Stimulated activated naive B cell treated with anti-CD40 and anti-IgM and Interleukin-4, amounts not matched to agents 10 μg/mL and 1 μg/mL and 100 μg/mL, for 72 hours (primary cell): ENCODE data around the gene FKBP5.
A peak's percentile ranks its signal among the peaks of the same experiment; 100 is the strongest.
"Not testable (repeated sequence)": the region's sequence is repeated elsewhere in the genome, so short reads cannot be mapped to it uniquely, and the experiment has no call there.

ENCODE experiments used
- ATAC-seq, 2 donors: fragments of 150-1000 bp; cut with Tn5 transposase; replicated peaks; 2 replicates each; pipeline ENCODE4 v1.10.0; 2021; ENCODE audit warnings: moderate library complexity in 1 of 2
- DNase-seq: peaks from one replicate; pipeline ENCODE4 v3.0.0; 2021
- H3K27ac Mint-ChIP-seq: one replicate; pipeline ENCODE4 v1.8.0; 2022; ENCODE audit warnings: mild to moderate bottlenecking, mixed read lengths
- H3K27me3 Mint-ChIP-seq, 2 donors: one replicate each; pipeline ENCODE4 v1.8.0; 2022; ENCODE audit warnings: mixed read lengths in 2 of 2
- H3K36me3 Mint-ChIP-seq, 2 donors: one replicate each; pipeline ENCODE4 v1.8.0; 2022; ENCODE audit warnings: mixed read lengths in 2 of 2, mild to moderate bottlenecking in 1 of 2
- H3K4me1 Mint-ChIP-seq, 2 donors: one replicate each; pipeline ENCODE4 v1.8.0; 2022; ENCODE audit warnings: mixed read lengths in 2 of 2, mild to moderate bottlenecking in 1 of 2
- H3K4me3 Mint-ChIP-seq, 2 donors: one replicate each; pipeline ENCODE4 v1.8.0; 2022; ENCODE audit warnings: mild to moderate bottlenecking in 2 of 2, mixed read lengths in 2 of 2, moderate library complexity in 1 of 2
- H3K9me3 Mint-ChIP-seq, 2 donors: one replicate each; pipeline ENCODE4 v1.8.0; 2022; ENCODE audit warnings: mixed read lengths in 2 of 2, mild to moderate bottlenecking in 1 of 2

FKBP5 gene

GRCh38 chr6:35673284-35673666, 15.4 kb downstream of the FKBP5 start:
- H3K27me3 Mint-ChIP-seq, H3K27ac Mint-ChIP-seq, H3K36me3 Mint-ChIP-seq, H3K9me3 Mint-ChIP-seq, DNase-seq, H3K4me3 Mint-ChIP-seq, ATAC-seq: not testable (repeated sequence)
- H3K4me1 Mint-ChIP-seq, result peaks cover 7 to 17% of the 10 kb centered on the region in 2 donors

GRCh38 chr6:35670453-35670852, 18.3 kb downstream of the FKBP5 start:
- H3K4me3 Mint-ChIP-seq, H3K9me3 Mint-ChIP-seq, H3K27me3 Mint-ChIP-seq, H3K36me3 Mint-ChIP-seq, DNase-seq, ATAC-seq: not testable (repeated sequence)
- H3K4me1 Mint-ChIP-seq, result peaks cover 14 to 26% of the 10 kb centered on the region in 2 donors
- peak overlapping the region; percentile 25 for H3K27ac Mint-ChIP-seq

- DNase-seq (no peak), ATAC-seq (peak in 1 of 2 donors; percentile 54)
- H3K27me3 Mint-ChIP-seq, result no peaks in the 10 kb centered on the region
- H3K9me3 Mint-ChIP-seq, result no peaks in the 10 kb centered on the region
- H3K36me3 Mint-ChIP-seq, result no peaks in the 10 kb centered on the region
- H3K27ac Mint-ChIP-seq, result no peak overlapping the region
- peak overlapping the region in 1 of 2 donors; percentile 25 for H3K4me3 Mint-ChIP-seq
- H3K4me1 Mint-ChIP-seq, result peaks cover 14 to 26% of the 10 kb centered on the region in 2 donors
Observed at GRCh38 chr6:35669451-35670045, 19.2 kb downstream of the FKBP5 start.

GRCh38 chr6:35668744-35669450, 19.8 kb downstream of the FKBP5 start:
- H3K36me3 Mint-ChIP-seq, result no peaks in the 10 kb centered on the region
- peak overlapping the region in 1 of 2 donors; percentile 56 for H3K4me3 Mint-ChIP-seq
- H3K27me3 Mint-ChIP-seq, result no peaks in the 10 kb centered on the region
- H3K9me3 Mint-ChIP-seq, result no peaks in the 10 kb centered on the region
- DNase-seq, result no peak
- peaks cover 12 to 23% of the 10 kb centered on the region in 2 donors for H3K4me1 Mint-ChIP-seq
- no peak for ATAC-seq
- H3K27ac Mint-ChIP-seq, result no peak overlapping the region

- no peaks in the 10 kb centered on the region for H3K27me3 Mint-ChIP-seq
- DNase-seq (no peak), ATAC-seq (peak in 1 of 2 donors; percentile 23)
- no peaks in the 10 kb centered on the region for H3K36me3 Mint-ChIP-seq
- H3K9me3 Mint-ChIP-seq, result no peaks in the 10 kb centered on the region
- peak overlapping the region; percentile 74 to 75 for H3K4me3 Mint-ChIP-seq
- H3K27ac Mint-ChIP-seq, result peak overlapping the region; percentile 88
- H3K4me1 Mint-ChIP-seq, result peaks cover 11 to 21% of the 10 kb centered on the region in 2 donors
Observed at GRCh38 chr6:35668096-35668495, 20.6 kb downstream of the FKBP5 start.

- ATAC-seq (peak in 1 of 2 donors; percentile 27), DNase-seq (no peak)
- H3K36me3 Mint-ChIP-seq, result no peaks in the 10 kb centered on the region
- H3K4me3 Mint-ChIP-seq, result no peak overlapping the region
- peaks cover 11 to 21% of the 10 kb centered on the region in 2 donors for H3K4me1 Mint-ChIP-seq
- no peak overlapping the region for H3K27ac Mint-ChIP-seq
- H3K9me3 Mint-ChIP-seq, result no peaks in the 10 kb centered on the region
- H3K27me3 Mint-ChIP-seq, result no peaks in the 10 kb centered on the region
Observed at GRCh38 chr6:35665573-35665972, 23.1 kb downstream of the FKBP5 start.

GRCh38 chr6:35664945-35665344, 23.8 kb downstream of the FKBP5 start:
- H3K9me3 Mint-ChIP-seq, result no peaks in the 10 kb centered on the region
- H3K27ac Mint-ChIP-seq, result no peak overlapping the region
- no peak for DNase-seq
- no peaks in the 10 kb centered on the region for H3K27me3 Mint-ChIP-seq
- H3K36me3 Mint-ChIP-seq, result no peaks in the 10 kb centered on the region
- peaks cover 11 to 20% of the 10 kb centered on the region in 2 donors for H3K4me1 Mint-ChIP-seq
- no peak for ATAC-seq
- no peak overlapping the region for H3K4me3 Mint-ChIP-seq

- DNase-seq (no peak), ATAC-seq (peak; percentile 53 to 56)
- Mint-ChIP-seq H3K27ac (no peak overlapping the region), H3K4me1 (peaks cover 7 to 9% of the 10 kb centered on the region in 2 donors), H3K4me3 (no peak overlapping the region), H3K27me3 (no peaks in the 10 kb centered on the region), H3K9me3 (no peaks in the 10 kb centered on the region), H3K36me3 (no peaks in the 10 kb centered on the region)
Observed at GRCh38 chr6:35663447-35664235, 25.1 kb downstream of the FKBP5 start.

- no peaks in the 10 kb centered on the region for H3K36me3 Mint-ChIP-seq
- DNase-seq, result no peak
- no peak overlapping the region for H3K4me3 Mint-ChIP-seq
- H3K9me3 Mint-ChIP-seq, result no peaks in the 10 kb centered on the region
- H3K27me3 Mint-ChIP-seq, result no peaks in the 10 kb centered on the region
- H3K27ac Mint-ChIP-seq, result no peak overlapping the region
- ATAC-seq, result no peak
- H3K4me1 Mint-ChIP-seq, result peaks cover 5 to 6% of the 10 kb centered on the region in 2 donors
Observed at GRCh38 chr6:35662999-35663398, 25.7 kb downstream of the FKBP5 start.

- H3K27me3 Mint-ChIP-seq, result no peaks in the 10 kb centered on the region
- H3K36me3 Mint-ChIP-seq, result peaks cover 4 to 12% of the 10 kb centered on the region in 2 donors
- DNase-seq, result no peak
- peaks cover 0 to 4% of the 10 kb centered on the region in 2 donors for H3K9me3 Mint-ChIP-seq
- no peak overlapping the region for H3K4me3 Mint-ChIP-seq
- no peak for ATAC-seq
- H3K27ac Mint-ChIP-seq, result no peak overlapping the region
- H3K4me1 Mint-ChIP-seq, result no peaks in the 10 kb centered on the region
Observed at GRCh38 chr6:35654883-35655282, 33.8 kb downstream of the FKBP5 start.

GRCh38 chr6:35651244-35651643, 37.5 kb downstream of the FKBP5 start:
- no peak for DNase-seq
- Mint-ChIP-seq H3K27ac (no peak overlapping the region), H3K4me3 (no peak overlapping the region), H3K27me3 (no peaks in the 10 kb centered on the region), H3K9me3 (peaks cover 0 to 4% of the 10 kb centered on the region in 2 donors), H3K36me3 (peaks cover 4 to 9% of the 10 kb centered on the region in 2 donors), H3K4me1 (peaks cover 0 to 5% of the 10 kb centered on the region in 2 donors)
- ATAC-seq, result no peak

GRCh38 chr6:35650015-35650414, 38.7 kb downstream of the FKBP5 start:
- Mint-ChIP-seq H3K36me3 (peaks cover 6 to 13% of the 10 kb centered on the region in 2 donors), H3K27ac (no peak overlapping the region), H3K4me1 (peaks cover 4 to 8% of the 10 kb centered on the region in 2 donors), H3K9me3 (peaks cover 0 to 4% of the 10 kb centered on the region in 2 donors), H3K27me3 (no peaks in the 10 kb centered on the region), H3K4me3 (no peak overlapping the region)
- ATAC-seq (no peak), DNase-seq (no peak)

GRCh38 chr6:35648203-35648602, 40.5 kb downstream of the FKBP5 start:
- H3K4me1 Mint-ChIP-seq, result peaks cover 11 to 14% of the 10 kb centered on the region in 2 donors
- H3K27me3 Mint-ChIP-seq, result no peaks in the 10 kb centered on the region
- H3K4me3 Mint-ChIP-seq, result no peak overlapping the region
- DNase-seq, result no peak
- no peak overlapping the region for H3K27ac Mint-ChIP-seq
- no peak for ATAC-seq
- H3K36me3 Mint-ChIP-seq, result peaks cover 9 to 16% of the 10 kb centered on the region in 2 donors
- H3K9me3 Mint-ChIP-seq, result peaks cover 0 to 4% of the 10 kb centered on the region in 2 donors

GRCh38 chr6:35647400-35647799, 41.3 kb downstream of the FKBP5 start:
- Mint-ChIP-seq H3K36me3 (peaks cover 6 to 10% of the 10 kb centered on the region in 2 donors), H3K27me3 (no peaks in the 10 kb centered on the region), H3K27ac (no peak overlapping the region), H3K4me1 (peaks cover 11 to 14% of the 10 kb centered on the region in 2 donors), H3K9me3 (no peaks in the 10 kb centered on the region), H3K4me3 (no peak overlapping the region)
- ATAC-seq (no peak), DNase-seq (no peak)
